GM19193 (cell line): Measurements from ENCODE around the gene RAB5IF.

Experiments
- POLR2A ChIP-seq: IDR thresholded peaks from 4 replicates; pipeline ENCODE4 v1.6.1; 2011; ENCODE audit not compliant: insufficient read depth, insufficient read length; ENCODE audit errors: extremely low read depth

RAB5IF gene, protein sequence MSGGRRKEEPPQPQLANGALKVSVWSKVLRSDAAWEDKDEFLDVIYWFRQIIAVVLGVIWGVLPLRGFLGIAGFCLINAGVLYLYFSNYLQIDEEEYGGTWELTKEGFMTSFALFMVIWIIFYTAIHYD

DNA sequence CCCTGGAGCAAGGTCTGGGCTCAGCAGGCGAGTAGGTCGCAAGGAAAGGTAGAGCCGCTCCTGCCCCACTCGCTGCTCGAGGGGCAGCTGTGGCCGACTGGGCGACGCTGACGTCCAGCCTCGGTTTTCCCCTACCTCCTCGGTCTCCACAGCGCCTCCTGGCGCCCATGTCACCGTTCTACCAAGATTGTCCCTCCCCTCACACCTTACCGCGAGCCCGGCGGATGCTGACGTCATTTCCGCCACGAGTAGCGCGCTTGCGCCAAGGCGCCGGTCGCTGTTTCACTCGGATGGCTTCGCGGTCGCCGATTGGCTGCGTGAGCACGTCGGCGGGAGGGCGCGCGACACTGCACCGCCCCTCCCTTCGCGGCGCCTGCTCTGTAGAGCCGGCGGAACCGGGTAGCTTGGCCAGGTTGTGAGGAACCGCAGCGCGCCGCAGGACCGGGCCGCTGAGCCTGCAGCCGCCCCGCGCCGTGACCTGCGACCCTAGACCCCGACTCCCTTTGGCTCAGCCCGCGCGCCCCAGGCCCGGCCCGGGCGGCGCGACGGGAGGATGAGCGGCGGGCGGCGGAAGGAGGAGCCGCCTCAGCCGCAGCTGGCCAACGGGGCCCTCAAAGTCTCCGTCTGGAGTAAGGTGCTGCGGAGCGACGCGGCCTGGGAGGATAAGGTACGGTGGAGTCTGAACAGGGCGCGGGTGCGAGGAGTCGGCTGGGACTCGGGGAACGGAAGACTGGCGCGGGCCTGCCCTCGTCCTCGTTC is at the start of gene RAB5IF:
TSS of gene RAB5IF (plus strand) at position 381 of the 759 bp plus-strand sequence. CDS start at position 554, 173 bp downstream.
- peak; percentile 93 for TF ChIP-seq POLR2A

DNA sequence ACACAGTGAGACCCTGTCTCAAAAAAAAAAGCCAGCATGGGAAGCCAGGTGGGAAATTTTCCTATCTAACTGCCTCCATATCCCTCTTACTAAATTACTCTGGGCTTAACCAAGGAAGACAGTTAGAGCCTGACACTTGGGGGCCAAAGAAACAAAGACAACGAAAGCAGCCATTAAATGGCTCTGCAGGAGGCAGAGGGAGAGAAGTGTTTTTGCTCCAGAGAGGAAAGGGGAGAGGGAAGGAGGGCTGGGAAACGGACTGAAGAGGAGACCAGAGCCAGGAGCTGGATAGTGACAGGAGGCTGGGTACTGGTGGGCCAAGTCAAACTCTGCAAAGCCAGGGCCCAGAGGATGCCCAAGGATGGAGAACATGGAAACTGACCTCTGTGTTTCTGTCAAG is 42.9 kb upstream of the RAB5IF start:
- TF ChIP-seq POLR2A: no peak

DNA sequence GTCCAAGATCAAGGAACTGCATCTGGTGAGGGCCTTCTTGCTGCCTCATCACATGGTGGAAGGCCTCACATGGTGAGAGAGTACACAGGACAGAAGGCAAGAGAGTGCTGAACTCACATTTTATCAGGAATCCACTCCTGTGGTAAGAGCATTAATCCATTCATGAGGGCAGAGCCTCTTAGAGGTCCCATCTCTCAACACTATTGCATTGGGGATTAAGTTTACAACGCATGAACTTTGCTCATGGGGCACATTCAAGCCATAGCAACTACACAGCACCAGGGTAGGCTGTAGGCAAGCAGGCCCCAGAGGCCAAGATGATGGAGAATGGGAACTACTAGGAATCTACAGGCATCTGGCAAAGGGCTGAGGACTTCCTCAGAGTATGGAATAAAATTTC is 42.2 kb upstream of the RAB5IF start:
- TF ChIP-seq POLR2A: no peak

DNA sequence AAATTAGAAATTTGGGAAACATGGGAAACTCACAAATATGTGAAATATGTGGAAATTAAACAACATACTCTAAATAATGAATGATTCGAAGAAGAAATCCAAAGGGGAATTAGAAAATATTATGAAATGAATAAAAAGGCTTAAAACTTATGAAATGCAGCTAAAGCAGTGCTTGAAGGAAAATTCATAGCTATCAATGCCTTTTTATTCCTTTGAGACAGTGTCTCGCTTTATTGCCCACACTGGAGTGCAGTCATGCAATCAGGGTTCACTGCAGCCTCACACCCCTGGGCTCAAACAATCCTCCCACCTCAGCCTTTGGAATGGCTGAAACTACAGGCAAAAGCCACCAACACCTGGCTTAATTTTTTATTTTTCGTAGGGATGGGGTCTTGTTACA is 40.1 kb upstream of the RAB5IF start:
- TF ChIP-seq POLR2A: no peak

DNA sequence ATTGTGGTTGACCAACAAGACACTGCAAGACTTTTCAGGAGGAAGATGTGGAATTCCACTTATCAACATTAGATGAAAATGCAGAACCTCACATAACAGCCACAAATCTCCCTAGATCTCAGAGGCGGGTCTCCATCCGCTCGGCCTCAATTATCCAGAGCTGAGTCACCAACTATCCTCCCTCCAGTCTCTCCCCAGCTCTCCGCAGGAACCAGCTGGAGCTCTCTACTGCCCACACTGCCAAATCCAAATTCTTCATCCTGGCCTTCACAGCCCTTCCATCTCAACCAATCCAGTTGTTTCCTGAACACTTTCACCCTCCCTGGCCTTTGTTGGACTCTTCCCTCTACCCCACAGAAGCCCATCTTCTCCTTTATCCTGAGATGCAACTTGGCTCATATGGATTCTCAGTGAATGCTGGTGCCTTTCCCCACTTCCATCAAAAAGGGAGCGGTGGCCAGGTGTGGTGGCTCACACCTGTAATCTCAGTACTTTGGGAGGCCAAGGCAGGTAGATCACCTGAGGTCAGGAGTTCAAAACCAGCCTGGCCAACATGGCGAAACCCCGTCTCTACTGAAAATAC is 35.6 kb upstream of the RAB5IF start:
- TF ChIP-seq POLR2A: no peak

DNA sequence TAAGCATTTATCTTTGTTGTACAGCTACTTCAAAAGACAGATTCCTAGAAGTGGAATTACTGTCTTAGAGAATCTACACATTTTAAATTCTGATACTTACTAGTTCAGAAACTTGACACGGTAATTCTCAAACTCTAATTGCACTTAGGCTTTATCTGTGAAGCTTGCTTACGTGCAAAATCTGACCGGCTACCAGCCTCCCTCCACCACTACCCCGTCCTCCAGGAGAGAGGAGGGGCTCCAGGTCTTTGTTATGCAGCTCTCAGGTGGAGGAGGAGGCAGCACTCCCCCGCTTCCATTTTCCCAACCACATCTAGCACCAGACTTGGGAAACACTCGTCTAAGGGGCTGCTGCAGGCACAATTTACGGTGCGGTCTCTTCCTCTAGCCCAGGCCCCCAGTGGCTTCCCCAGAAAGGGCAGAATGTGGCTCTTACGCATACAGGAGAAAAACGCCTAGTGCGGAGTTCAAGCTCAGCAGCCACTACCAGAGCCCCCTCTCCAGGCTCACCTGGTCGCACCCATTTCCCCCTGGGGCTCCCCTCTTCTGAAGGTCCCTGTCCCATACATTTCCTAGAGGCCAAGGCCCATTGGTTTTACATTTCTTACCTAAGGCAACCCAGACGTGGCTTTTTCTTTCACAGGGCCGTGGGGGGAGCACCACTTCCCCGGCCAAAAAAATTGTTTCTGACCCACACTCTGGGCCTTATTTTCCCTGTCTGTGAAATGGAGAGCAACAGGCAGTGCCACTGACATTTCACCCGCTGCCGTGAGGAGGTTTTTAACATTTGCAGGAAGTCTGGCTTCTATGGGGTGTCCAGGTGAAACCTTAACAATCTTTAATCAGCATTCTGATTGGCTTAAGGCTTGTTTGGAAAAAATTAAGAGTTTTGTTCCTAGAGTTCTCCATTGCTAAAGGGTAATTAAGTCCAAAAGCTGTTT is 33.7 kb upstream of the RAB5IF start:
- no peak for TF ChIP-seq POLR2A

DNA sequence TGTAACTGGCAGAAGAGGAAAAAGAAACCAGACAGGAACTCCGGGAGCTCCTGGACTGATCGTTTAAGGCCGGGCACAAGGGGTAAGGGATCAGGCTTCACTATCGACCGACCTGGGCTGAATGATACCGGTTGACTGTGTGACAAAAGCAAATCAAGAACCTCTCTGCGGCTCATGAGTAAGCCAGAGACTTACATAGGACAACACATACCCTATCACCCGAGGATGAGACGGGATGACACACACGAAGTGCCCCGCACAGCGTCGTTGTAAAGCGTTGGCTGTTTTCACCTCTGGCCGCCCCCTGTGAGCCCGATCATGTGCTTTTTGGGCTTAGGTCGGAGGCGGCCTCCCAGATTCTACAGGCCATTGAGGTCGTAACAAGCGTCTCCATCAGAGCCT is 32.9 kb upstream of the RAB5IF start:
- TF ChIP-seq POLR2A: no peak

DNA sequence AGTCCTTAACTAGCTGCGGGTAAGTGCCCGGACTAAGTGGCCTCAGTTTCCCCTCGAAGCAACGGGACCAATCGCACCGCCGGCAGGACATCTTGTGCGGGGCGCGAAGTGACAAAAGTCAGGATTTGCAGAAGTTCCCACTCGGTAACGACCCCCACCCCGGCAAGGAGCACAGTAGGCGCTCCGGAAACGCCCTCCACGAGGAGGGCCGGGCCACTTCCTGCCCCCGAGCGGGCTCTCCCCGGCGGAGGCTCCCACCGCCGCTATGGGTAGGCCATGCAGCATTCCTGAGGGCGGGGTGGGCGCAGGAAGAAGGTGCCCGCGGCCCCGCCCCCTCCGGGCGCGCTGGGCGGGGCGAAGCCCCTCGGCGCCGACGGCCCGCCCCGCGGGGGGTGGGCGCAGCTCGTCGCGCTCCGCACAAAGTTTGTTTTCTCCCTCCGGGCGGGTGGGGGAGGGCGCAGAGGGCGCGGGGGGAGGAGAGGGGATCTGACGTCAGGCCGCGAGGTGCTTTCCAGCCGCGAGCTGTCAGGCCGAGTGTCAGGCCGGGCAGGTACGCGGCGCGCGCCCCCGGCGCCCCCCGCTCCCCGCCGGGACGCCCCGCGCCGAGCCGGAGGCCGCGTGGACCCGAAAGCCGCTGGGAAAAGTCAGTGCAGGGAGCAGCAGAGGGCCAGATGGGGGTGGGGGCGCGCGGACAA is 32.3 kb upstream of the RAB5IF start, which contains the start of gene TGIF2:
TSS of gene TGIF2 (plus strand) at position 495 of the 695 bp plus-strand sequence. CDS start 5,178 bp downstream, outside the sequence.
- peak; percentile 78 for TF ChIP-seq POLR2A

DNA sequence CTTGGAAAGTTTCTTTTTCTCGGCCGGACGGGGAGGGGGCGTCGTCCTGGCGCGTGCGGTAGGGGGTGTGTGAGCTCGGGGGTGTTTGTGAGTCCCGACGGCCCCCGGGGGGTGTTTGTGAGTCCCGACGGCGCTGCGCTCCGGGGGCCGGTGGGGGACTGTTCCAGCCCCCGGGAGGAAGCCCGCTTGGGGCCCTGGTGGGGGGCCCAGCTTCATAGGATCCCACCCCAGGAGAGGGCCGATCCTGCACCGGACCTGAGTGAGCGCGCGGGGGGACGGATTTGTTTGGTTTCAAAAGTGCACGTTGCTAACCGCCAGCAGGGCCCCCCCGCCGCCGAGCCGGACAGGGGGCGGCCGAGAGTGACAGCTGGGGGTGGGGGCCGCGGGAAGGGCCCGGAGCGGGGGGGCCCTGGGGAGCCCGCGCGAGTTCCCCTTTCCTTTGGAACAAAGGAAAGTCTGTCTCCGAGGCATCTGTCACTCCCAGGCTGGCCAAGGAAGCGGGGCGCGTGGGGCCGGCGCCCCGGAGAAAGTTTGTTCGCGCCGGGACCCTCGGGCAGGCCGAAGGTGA is 31.7 kb upstream of the RAB5IF start:
- peak; percentile 1 for TF ChIP-seq POLR2A

DNA sequence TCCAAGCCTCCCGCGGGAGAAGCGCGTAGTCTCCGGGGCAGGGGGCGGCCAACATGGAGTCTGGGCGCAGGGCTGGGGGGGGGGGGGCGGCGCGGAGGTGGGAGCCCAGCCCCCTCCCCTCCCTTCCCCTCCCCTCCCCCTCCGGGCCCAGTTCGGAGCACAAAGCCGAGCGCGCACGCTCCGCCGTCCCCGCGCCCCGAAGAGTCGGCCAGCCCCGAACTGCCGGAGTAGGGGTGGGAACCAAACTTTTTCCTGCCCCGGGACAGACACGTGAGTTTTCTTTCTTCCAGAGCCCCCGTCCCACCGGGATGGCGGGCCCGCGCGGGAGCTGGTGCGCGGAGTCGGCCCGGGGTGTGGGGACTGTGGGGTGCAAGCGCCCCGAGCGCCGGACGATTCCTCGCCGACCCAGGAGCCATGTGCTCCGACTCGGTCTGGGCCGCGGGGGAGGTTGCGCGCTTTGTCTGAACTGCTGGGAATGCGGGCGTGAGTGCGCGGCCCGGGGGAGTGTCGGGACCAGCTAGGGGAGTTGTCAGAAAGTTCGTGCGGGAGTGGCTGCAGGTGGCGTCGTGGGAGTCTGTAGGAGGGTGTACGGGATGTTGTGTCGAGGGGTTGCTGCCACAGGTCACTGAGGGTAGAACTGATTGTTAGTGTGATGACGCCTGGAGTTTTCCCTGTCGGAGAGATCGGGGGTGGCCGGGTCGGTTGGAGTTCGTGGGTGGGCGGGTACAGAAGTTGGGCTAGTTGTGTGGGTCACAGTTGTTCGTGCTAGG is 31.0 kb upstream of the RAB5IF start:
- TF ChIP-seq POLR2A: no peak

DNA sequence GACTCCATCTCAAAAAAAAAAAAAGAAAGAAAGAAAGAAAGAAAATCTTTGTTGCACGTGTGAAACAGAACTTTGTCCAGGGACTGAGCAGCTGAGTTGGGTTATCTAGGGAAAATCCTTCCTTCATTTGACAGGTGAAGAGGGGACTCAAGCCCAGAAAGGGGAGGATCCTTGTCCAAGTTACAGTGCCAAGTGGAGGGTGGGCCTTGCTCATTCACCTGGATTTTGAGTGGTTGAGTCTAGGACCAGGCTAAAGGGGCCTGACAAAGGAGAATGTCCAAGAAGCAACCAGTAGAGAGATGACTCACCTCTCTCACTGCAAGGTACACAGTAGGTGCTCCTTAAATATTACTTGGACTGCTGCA is 29.5 kb upstream of the RAB5IF start:
- TF ChIP-seq POLR2A: no peak

DNA sequence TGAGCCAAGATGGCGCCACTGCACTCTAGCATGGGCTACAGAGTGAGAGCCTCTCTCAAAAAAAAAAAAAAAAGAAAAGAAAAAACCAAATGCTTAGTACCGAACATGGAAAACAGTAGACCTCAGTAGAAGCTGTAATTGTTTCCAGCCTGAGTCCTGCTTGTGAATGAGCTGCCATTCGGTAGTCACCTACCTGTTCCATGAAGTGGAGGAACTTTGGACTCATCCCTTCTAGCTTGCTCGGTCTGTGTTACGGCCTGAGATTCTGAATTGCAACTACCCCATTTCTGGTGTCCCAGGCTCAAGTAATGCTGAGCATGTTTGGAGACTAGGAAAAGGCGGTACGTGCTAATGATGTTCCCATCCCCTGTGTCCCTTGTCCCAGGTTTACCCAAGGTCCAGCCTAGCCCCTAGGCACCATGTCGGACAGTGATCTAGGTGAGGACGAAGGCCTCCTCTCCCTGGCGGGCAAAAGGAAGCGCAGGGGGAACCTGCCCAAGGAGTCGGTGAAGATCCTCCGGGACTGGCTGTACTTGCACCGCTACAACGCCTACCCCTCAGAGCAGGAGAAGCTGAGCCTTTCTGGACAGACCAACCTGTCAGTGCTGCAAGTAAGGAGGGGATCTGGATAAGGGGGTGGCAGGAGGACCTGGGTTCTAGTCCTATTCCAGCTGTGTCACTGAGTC is 27.1 kb upstream of the RAB5IF start:
- TF ChIP-seq POLR2A: no peak
